Adipocyte (in vitro differentiated cells): ENCODE results near the gene CCT3.

Source experiments
- DNase-seq: peaks from one replicate; pipeline ENCODE4 v3.0.0-alpha.2; 2015; ENCODE audit warnings: low read depth
- H3K27me3 ChIP-seq: replicated peaks from 2 replicates; pipeline ENCODE4 v1.7.0; 2013; ENCODE audit warnings: mild to moderate bottlenecking, low read length, moderate library complexity; ENCODE audit not compliant: control insufficient read depth, insufficient read depth
- H3K36me3 ChIP-seq: 2 replicates; pipeline ENCODE4 v1.7.0; 2013; ENCODE audit warnings: low read length, mild to moderate bottlenecking, moderate library complexity; ENCODE audit not compliant: control insufficient read depth, insufficient read depth, severe bottlenecking
- H3K4me1 ChIP-seq: 2 replicates; pipeline ENCODE4 v1.7.0; 2013; ENCODE audit warnings: mild to moderate bottlenecking, low read length, moderate library complexity; ENCODE audit not compliant: control insufficient read depth, insufficient read depth
- H3K4me3 ChIP-seq: 2 replicates; pipeline ENCODE4 v1.7.0; 2013; ENCODE audit warnings: mild to moderate bottlenecking, low read length, moderate library complexity
- H3K9ac ChIP-seq: 2 replicates; pipeline ENCODE4 v1.7.0; 2013; ENCODE audit warnings: mild to moderate bottlenecking, low read length, moderate library complexity
- H3K9me3 ChIP-seq: 2 replicates; pipeline ENCODE4 v1.7.0; 2013; ENCODE audit warnings: mild to moderate bottlenecking, low read length, moderate library complexity; ENCODE audit not compliant: control insufficient read depth

Gene CCT3

GRCh38 chr1:156316909-156317308 lies 21.2 kb downstream of the CCT3 start:
- Histone ChIP-seq H3K9ac (no peak overlapping the region), H3K4me1 (no peaks in the 10 kb centered on the region), H3K4me3 (no peak overlapping the region), H3K27me3 (no peaks in the 10 kb centered on the region), H3K9me3 (no peaks in the 10 kb centered on the region), H3K36me3 (peaks cover 99% of the 10 kb centered on the region)
- DNase-seq = no peak

DNA sequence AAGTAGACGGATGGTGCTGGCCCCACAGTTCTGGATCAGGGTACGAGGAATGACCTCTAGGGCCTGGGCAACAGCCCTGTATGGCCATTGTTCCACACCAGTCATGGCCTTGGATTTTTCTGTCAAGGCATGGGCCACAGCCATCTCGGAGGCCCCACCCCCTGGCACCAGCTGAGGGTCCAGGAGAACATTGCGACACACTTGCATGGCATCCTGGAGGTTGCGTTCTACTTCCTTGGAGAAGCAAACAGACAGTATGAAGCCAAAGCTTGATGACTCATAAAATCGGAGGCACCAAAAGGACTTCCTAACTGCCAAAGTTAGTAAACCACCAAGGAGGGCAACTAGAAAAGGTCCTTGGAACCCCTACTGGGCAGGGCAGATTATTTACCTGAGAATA lies 27.1 kb downstream of the CCT3 start:
- H3K36me3 ChIP-seq = peaks cover 92% of the 10 kb centered on the region
- H3K4me1 ChIP-seq = peaks cover 9% of the 10 kb centered on the region
- no peaks in the 10 kb centered on the region for H3K9me3 ChIP-seq
- DNase-seq = peak; percentile 39
- no peak overlapping the region for H3K9ac ChIP-seq
- H3K4me3 ChIP-seq = no peak overlapping the region
- H3K27me3 ChIP-seq = no peaks in the 10 kb centered on the region

DNA sequence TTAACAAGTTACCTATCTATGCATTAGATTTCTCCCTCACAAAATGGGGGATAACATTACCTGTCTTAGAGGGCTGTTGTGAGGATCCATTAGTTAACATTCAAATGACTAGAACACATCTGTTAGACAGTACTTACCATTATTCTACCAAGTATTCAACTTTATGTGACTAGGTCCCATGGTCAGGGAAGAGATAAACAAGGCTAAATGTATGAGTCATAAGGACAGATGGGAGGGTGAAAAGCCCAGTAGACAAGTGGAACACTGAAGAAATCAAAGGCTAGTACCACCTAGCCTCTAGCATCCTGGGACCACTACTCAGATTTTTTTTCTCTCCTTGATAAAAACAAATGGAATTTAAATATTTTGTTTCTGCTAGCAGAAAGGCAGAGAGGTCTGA lies 30.0 kb downstream of the CCT3 start:
- H3K27me3 ChIP-seq = no peaks in the 10 kb centered on the region
- no peaks in the 10 kb centered on the region for H3K9me3 ChIP-seq
- no peak overlapping the region for H3K9ac ChIP-seq
- no peak overlapping the region for H3K4me3 ChIP-seq
- H3K4me1 ChIP-seq = peaks cover 9% of the 10 kb centered on the region
- DNase-seq = peak; percentile 27
- peaks cover 73% of the 10 kb centered on the region for H3K36me3 ChIP-seq

DNA sequence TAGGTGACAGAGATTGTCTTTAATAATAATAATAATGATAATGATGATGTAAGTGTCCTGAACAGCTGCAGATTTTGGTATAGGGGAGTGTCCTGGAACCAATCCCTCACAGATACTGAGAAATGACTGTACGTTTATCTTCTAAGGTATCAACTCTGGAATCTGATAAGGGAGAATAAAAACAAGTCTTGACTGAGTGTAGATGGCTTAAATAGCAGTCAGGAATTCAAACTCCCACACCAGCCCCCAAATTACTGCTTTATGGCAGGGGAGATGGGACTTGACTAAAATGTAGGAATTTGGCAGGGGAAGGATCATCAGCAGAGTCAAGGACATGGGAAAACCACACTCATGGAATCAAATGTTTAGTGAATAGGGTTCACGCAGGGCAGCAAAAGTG lies 32.9 kb downstream of the CCT3 start:
- Histone ChIP-seq H3K4me1 (no peaks in the 10 kb centered on the region), H3K27me3 (no peaks in the 10 kb centered on the region), H3K36me3 (peaks cover 44% of the 10 kb centered on the region), H3K9ac (no peak overlapping the region), H3K4me3 (no peak overlapping the region), H3K9me3 (no peaks in the 10 kb centered on the region)
- no peak for DNase-seq

DNA sequence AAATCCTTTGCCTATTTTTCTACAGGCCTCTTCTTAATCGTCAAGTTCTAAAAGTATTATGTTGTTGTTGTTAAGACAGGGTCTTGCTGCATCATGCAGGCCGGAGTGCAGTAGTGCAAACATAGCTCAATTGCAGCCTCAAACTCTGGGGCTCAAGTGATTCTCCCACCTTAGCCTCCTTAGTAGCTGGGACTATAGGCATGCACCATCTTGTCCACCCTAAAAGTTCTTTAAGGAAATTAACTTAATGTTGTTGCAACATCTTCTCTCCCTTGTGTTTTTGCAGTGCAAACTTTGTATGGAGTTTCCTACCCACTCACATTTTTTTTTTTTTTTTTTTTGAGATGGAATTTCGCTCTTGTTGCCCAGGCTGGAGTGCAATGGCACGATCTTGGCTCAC lies 34.9 kb downstream of the CCT3 start:
- H3K9me3 ChIP-seq = no peaks in the 10 kb centered on the region
- H3K4me3 ChIP-seq = no peak overlapping the region
- H3K27me3 ChIP-seq = no peaks in the 10 kb centered on the region
- peaks cover 26% of the 10 kb centered on the region for H3K36me3 ChIP-seq
- no peaks in the 10 kb centered on the region for H3K4me1 ChIP-seq
- H3K9ac ChIP-seq = no peak overlapping the region
- no peak for DNase-seq

DNA sequence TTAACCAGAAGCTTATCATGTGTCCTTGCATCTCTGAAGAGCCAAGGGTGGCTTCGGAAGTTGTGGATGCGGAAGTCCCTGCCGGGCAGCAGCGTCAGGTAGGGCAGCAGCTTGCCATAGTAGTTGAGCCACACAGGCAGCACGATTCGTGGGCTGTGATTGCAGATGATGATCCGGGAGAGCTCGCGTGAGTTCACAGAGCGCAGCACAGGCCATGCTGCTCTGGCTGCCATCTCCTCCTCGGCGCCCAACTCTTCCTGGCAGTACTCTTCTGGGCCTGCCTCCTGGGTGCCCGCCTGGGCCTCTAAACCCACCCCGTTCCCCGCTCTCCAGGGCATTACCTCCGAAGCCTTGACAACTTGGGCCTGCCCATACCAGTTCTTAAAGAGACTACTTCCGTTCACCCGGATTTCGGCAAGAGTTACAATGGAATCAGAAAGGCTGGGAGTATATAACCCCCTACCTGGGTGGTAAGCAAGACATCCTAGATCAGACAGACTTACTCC lies 39.2 kb downstream of the CCT3 start, which contains the start of gene VHLL:
Gene VHLL, minus strand, starts transcription at position 456 of the 506 bp plus-strand sequence. Its CDS starts 118 bp downstream, at position 338.
- peaks cover 11% of the 10 kb centered on the region for H3K4me1 ChIP-seq
- DNase-seq = no peak
- H3K9ac ChIP-seq = no peak within 1 kb of the TSS
- no peak within 1 kb of the TSS for H3K4me3 ChIP-seq
- peaks cover 3% of the 10 kb centered on the region for H3K36me3 ChIP-seq
- no peaks in the 10 kb centered on the region for H3K27me3 ChIP-seq
- no peaks in the 10 kb centered on the region for H3K9me3 ChIP-seq

DNA sequence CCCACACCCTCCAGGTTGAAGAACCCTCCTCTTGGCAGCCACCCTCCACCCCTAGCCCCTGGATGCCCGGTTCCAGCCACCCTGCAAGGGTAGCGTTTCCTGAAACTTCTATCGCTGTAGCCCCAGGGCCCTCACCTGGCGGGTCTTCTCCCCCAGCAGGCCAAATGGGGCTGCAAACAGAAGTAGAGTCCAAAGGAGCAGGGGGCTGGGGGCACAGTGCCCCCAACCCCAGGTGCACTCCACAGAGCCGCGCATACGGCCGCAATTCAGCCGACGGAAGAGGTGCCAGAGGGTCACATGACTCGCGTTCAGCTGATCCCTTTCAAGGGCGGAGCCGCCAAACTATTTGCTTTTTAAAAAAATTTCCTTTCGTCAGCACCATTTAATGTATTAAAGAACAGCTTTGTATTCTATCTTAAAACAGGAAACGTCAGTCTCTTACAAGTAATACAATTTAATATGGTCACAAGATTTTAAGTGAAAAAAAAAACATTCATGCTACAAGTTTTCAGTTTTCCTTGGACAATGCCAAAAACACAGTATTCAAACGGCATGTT lies 42.6 kb downstream of the CCT3 start, which contains the start of gene GLMP:
Gene GLMP, minus strand, starts transcription at position 289 of the 557 bp plus-strand sequence. Its CDS starts 34 bp downstream, at position 255.
- Histone ChIP-seq H3K27me3 (no peaks in the 10 kb centered on the region), H3K36me3 (no peaks in the 10 kb centered on the region), H3K4me1 (peaks cover 25% of the 10 kb centered on the region), H3K4me3 (peak within 1 kb of the TSS; percentile 91), H3K9me3 (no peaks in the 10 kb centered on the region), H3K9ac (peak within 1 kb of the TSS; percentile 92)
- peak; percentile 87 for DNase-seq

DNA sequence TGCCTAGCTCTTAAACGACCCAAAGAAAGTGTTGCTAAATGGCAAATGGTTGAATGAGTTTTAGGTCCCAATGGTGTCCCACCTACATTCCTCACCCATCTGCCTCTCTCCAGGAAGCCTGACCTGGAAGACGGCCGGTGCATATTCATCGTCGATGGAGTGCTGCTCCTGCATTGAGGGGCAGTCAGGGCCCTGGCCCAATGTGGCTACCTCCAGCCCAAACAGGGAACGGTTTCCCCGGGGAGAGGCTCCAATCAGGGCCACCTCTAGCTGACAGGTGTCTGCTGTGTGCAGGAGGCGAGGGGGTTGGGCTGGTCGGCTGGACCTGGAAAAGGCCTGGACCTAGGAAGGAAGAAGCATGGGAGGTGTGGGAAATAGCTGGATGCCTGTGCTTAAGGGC lies 44.2 kb downstream of the CCT3 start:
- peaks cover 25% of the 10 kb centered on the region for H3K4me1 ChIP-seq
- H3K4me3 ChIP-seq = no peak overlapping the region
- H3K36me3 ChIP-seq = peaks cover 2% of the 10 kb centered on the region
- DNase-seq = no peak
- H3K9ac ChIP-seq = no peak overlapping the region
- no peaks in the 10 kb centered on the region for H3K9me3 ChIP-seq
- no peaks in the 10 kb centered on the region for H3K27me3 ChIP-seq

GRCh38 chr1:156293098-156293434 lies 45.0 kb downstream of the CCT3 start:
- no peak overlapping the region for H3K4me3 ChIP-seq
- H3K9ac ChIP-seq = no peak overlapping the region
- peaks cover 25% of the 10 kb centered on the region for H3K4me1 ChIP-seq
- peaks cover 3% of the 10 kb centered on the region for H3K36me3 ChIP-seq
- H3K9me3 ChIP-seq = no peaks in the 10 kb centered on the region
- no peak for DNase-seq
- H3K27me3 ChIP-seq = no peaks in the 10 kb centered on the region

DNA sequence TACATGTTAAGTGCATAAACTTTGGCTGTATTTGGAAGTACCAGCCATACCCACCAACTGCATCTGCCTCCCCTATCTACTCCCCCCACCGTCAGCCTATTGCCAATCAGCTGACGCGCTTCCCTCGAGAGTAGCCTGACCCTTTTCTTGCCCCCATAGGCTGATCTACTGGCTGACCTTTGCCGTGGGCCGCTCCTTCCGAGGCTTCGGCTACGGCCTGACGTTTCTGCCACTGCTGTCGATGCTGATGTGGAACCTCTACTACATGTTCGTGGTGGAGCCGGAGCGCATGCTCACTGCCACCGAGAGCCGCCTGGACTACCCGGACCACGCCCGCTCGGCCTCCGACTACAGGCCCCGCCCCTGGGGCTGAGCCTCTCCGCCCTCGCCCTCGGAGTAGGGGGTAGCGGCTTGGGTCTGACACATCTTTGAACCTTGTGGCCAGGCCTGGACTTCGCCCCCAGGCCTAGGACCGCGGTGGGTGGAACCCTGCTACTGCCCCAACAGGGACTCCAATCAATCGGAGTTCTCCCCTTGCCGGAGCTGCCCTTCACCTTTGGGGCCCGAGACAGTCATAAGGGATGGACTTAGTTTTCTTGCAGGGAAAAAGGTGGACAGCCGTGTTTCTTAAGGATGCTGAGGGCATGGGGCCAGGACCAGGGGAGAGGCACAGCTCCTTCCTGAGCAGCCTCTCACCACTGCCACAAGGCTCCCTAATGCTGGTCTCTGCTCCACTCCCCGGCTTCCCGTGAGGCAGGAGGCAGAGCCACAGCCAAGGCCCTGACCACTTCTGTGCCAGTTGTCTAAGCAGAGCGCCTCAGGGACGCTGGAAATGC lies 46.6 kb downstream of the CCT3 start:
- Histone ChIP-seq H3K4me1 (peaks cover 25% of the 10 kb centered on the region), H3K9me3 (no peaks in the 10 kb centered on the region), H3K9ac (peak overlapping the region; percentile 78), H3K36me3 (peaks cover 3% of the 10 kb centered on the region), H3K27me3 (no peaks in the 10 kb centered on the region), H3K4me3 (peak overlapping the region; percentile 81)
- DNase-seq = peak; percentile 95

GRCh38 chr1:156289857-156290256 lies 48.2 kb downstream of the CCT3 start:
- Histone ChIP-seq H3K9me3 (no peaks in the 10 kb centered on the region), H3K27me3 (no peaks in the 10 kb centered on the region), H3K36me3 (peaks cover 3% of the 10 kb centered on the region)

More at GRCh38 chr1:156289857-156290256, 48.2 kb downstream of the CCT3 start:
- DNase-seq = no peak
- Histone ChIP-seq H3K4me1 (peaks cover 22% of the 10 kb centered on the region), H3K9ac (no peak overlapping the region), H3K4me3 (no peak overlapping the region)
